Endothelial cell of umbilical vein (primary cell): Measurements from ENCODE around the gene SWT1. TPM values are rescaled to one million over a fixed set of nuclear protein-coding genes. Genes with fewer than 3 reads are reported as not detected.

ENCODE experiments used
- BruUV-seq: library from RNA; stranded (reverse); fragments of 400-500 nt; replicated peaks from 2 replicates; lab custom pipeline; 2021; lab: Mats Ljungman, UMichigan
- CTCF ChIA-PET: fragments of 300-600, 350-600 bp; sonication (Branson Sonifier 250); formaldehyde crosslinking; loops from one replicate; lab custom pipeline; 2021; ENCODE audit warnings: antibody characterized with exemption, inconsistent platforms; lab: Charles Lee
- POLR2A ChIA-PET: fragments of 300-600, 350-600 bp; sonication (Branson Sonifier 250); formaldehyde crosslinking; loops from one replicate; lab custom pipeline; 2021; ENCODE audit warnings: antibody characterized with exemption, inconsistent platforms; lab: Charles Lee
- DNase-seq: peaks from one replicate; pipeline ENCODE4 v3.0.0-alpha.2; 2011; ENCODE audit warnings: low read depth, low spot score
- FAIRE-seq: peaks from 2 replicates; lab custom pipeline; 2011; peaks lifted over from hg19 to GRCh38; lab: Jason Lieb, UNC
- H2AFZ ChIP-seq: 2 replicates; pipeline ENCODE4 v1.6.0; 2012; ENCODE audit warnings: low read depth, low read length, control low read depth, inconsistent platforms
- H3K27ac ChIP-seq: 2 replicates; pipeline ENCODE4 v1.5.1; 2011; ENCODE audit warnings: low read depth, mild to moderate bottlenecking, control low read depth, low read length, moderate library complexity; ENCODE audit not compliant: insufficient read depth
- H3K27me3 ChIP-seq, 2 experiments: 2 replicates each; pipeline versions ENCODE4 v1.6.0 to v1.6.1; 2011; ENCODE audit warnings: low read length in 2 of 2, mixed read lengths in 1 of 2; ENCODE audit not compliant: control insufficient read depth in 2 of 2, insufficient read depth in 2 of 2
- H3K36me3 ChIP-seq, 2 experiments: 2 replicates in 1 of 2; 3 replicates in 1 of 2; pipeline ENCODE4 v1.5.1; 2011; ENCODE audit warnings: low read length in 2 of 2, mild to moderate bottlenecking in 1 of 2, moderate library complexity in 1 of 2; ENCODE audit not compliant: control insufficient read depth in 2 of 2, insufficient read depth in 2 of 2; ENCODE audit errors: extremely low read depth in 1 of 2
- H3K4me1 ChIP-seq: 3 replicates; pipeline ENCODE4 v1.5.1; 2011; ENCODE audit warnings: mild to moderate bottlenecking, low read length; ENCODE audit not compliant: control insufficient read depth, insufficient read depth; ENCODE audit errors: extremely low read depth
- H3K4me2 ChIP-seq: 2 replicates; pipeline ENCODE4 v1.6.1; 2011; ENCODE audit warnings: low read length, control low read depth, mixed read lengths; ENCODE audit not compliant: insufficient read depth
- H3K4me3 ChIP-seq, 3 experiments: fragments of 200-600 bp in 1 of 3; sonication (generic), shearing (Covaris generic) in 1 of 3; replicated peaks in 1 of 3; 2 replicates each; pipeline ENCODE4 v1.5.1; 2011 to 2016; ENCODE audit warnings: control low read depth in 3 of 3, low read length in 3 of 3, mild to moderate bottlenecking in 2 of 3, inconsistent platforms in 1 of 3, low read depth in 1 of 3, moderate library complexity in 1 of 3; ENCODE audit not compliant: insufficient read depth in 1 of 3
- H3K79me2 ChIP-seq: 2 replicates; pipeline ENCODE4 v1.6.0; 2012; ENCODE audit warnings: low read length, inconsistent platforms; ENCODE audit not compliant: control insufficient read depth, insufficient read depth
- H3K9ac ChIP-seq: replicated peaks from 2 replicates; pipeline ENCODE3; 2011; ENCODE audit warnings: low read length, control low read depth; ENCODE audit not compliant: insufficient read depth; ENCODE audit errors: extremely low read depth
- H3K9me1 ChIP-seq: replicated peaks from 3 replicates; pipeline ENCODE4 v1.6.0; 2011; ENCODE audit warnings: mild to moderate bottlenecking, low read length; ENCODE audit not compliant: control insufficient read depth, insufficient read depth; ENCODE audit errors: extremely low read depth
- H3K9me3 ChIP-seq: replicated peaks from 2 replicates; pipeline ENCODE4 v1.5.1; 2012; ENCODE audit warnings: low read length, inconsistent platforms; ENCODE audit not compliant: control insufficient read depth, insufficient read depth
- H4K20me1 ChIP-seq: replicated peaks from 2 replicates; pipeline ENCODE3; 2011; ENCODE audit warnings: mild to moderate bottlenecking, low read length; ENCODE audit not compliant: control insufficient read depth, insufficient read depth; ENCODE audit errors: extremely low read depth
- EZH2 ChIP-seq: IDR thresholded peaks from 2 replicates; pipeline ENCODE4 v1.6.1; 2012; ENCODE audit warnings: borderline replicate concordance, low read depth, mild to moderate bottlenecking, moderate library complexity, low read length, inconsistent platforms; ENCODE audit not compliant: severe bottlenecking
- FOS ChIP-seq: IDR thresholded peaks from 2 replicates; pipeline ENCODE4 v1.6.1; 2011; ENCODE audit warnings: mild to moderate bottlenecking, low read length, moderate library complexity, borderline replicate concordance; ENCODE audit not compliant: insufficient read depth
- GATA2 ChIP-seq: IDR thresholded peaks from 2 replicates; pipeline ENCODE4 v1.7.0; 2011; ENCODE audit warnings: low read depth, mild to moderate bottlenecking, moderate library complexity, mixed read lengths, low read length; ENCODE audit not compliant: insufficient read length, insufficient read depth
- JUN ChIP-seq: IDR thresholded peaks from 2 replicates; pipeline ENCODE4 v1.6.1; 2011; ENCODE audit warnings: borderline replicate concordance, low read depth; ENCODE audit not compliant: insufficient read length, insufficient read depth
- MYC ChIP-seq: IDR thresholded peaks from one replicate; pipeline ENCODE4 v1.6.1; 2011; ENCODE audit warnings: mild to moderate bottlenecking, low read depth, low read length
- POLR2A ChIP-seq: IDR thresholded peaks from 2 replicates; pipeline ENCODE4 v1.6.1; 2012; ENCODE audit warnings: low read depth, mild to moderate bottlenecking, control low read depth, low read length
- POLR2AphosphoS5 ChIP-seq: IDR thresholded peaks from 2 replicates; pipeline ENCODE4 v1.6.1; 2012; ENCODE audit warnings: low read depth, mild to moderate bottlenecking, control low read depth, low read length, moderate library complexity; ENCODE audit not compliant: insufficient read depth
- dilution Hi-C: fragments of 300-500 bp; cut with MboI; formaldehyde crosslinking; loops from one replicate; pipeline ENCODE4 v1.15.0; 2019; ENCODE audit warnings: low sequenced_read_pairs; ENCODE audit not compliant: extremely low pct_ligation_motif_present
- intact Hi-C: fragments of 100-400 bp; cut with micrococcal nuclease; formaldehyde crosslinking; loops from one replicate; pipeline ENCODE4 v1.10.0; 2022
- polyA plus RNA-seq, 4 experiments: library from polyadenylated mRNA; depleted of rRNA in 3 of 4; stranded (reverse) in 3 of 4; unstranded in 1 of 4; fragments of >200 nt; gene quantifications; 2 replicates each; pipeline versions ENCODE4 v1.2.1 to v1.2.3, GENCODE V29; 2011 to 2012; ENCODE audit warnings: missing spikeins in 1 of 4
- total RNA-seq: library from RNA; stranded (reverse); gene quantifications from 2 replicates; pipeline ENCODE4 v1.2.3, GENCODE V29; 2021
- TF ChIP-seq, protein P1 (sequence below): IDR thresholded peaks from 2 replicates; pipeline ENCODE4 v1.6.1; 2011; ENCODE audit not compliant: insufficient read depth, insufficient read length
- TF ChIP-seq, protein P2 (sequence below), 2 donors: IDR thresholded peaks; 1 replicate in 1 of 2; 2 replicates in 1 of 2; pipeline ENCODE4 v1.5.1; 2011; ENCODE audit warnings: low read length in 2 of 2, mild to moderate bottlenecking in 2 of 2, moderate library complexity in 2 of 2, control low read depth in 1 of 2, inconsistent platforms in 1 of 2, low read depth in 1 of 2; ENCODE audit not compliant: insufficient read depth in 1 of 2; ENCODE audit errors: extremely low read depth in 1 of 2

The SWT1 gene
- total and polyA plus RNA-seq, 2 donors (not counting 3 experiments of a cell fraction or from before 2014, with no cell fraction given), result 1.0 to 4.3 TPM

DNA sequence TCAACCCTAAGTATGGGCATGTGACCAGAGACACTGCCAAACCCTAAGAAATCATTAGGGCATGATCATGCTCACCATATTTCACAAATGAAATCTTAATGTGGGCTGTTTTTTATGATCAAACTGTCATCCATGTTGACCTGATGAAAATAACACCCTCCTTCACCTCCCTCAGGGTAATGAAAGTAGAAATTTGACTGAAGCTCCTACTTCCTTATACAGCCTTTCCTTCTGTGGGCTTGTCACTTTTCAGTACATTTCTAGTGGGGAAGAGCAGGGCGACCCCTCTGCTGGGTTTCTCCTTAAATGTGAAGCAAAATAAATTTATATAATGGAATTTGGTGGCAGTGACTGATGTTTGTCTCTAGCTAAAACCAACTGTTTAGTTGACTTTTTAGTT is 134.2 kb downstream of the SWT1 start:
- Histone ChIP-seq H3K27ac (no peak overlapping the region), H3K27me3 (no peaks in the 10 kb centered on the region), H3K4me3 (no peak overlapping the region), H3K4me1 (no peaks in the 10 kb centered on the region), H2AFZ (no peak overlapping the region), H3K79me2 (no peaks in the 10 kb centered on the region), H4K20me1 (no peaks in the 10 kb centered on the region), H3K9me3 (no peaks in the 10 kb centered on the region), H3K9me1 (no peaks in the 10 kb centered on the region), H3K9ac (no peak overlapping the region), H3K4me2 (no peak overlapping the region), H3K36me3 (peaks cover under 1 to 10% of the 10 kb centered on the region in 2 experiments)
- dilution Hi-C loops (no loop called here), intact Hi-C loops (loop anchor here (10.0 kb wide), 1 partner anchor 1064 kb away; no protein-coding TSS in a partner anchor)
- CTCF ChIA-PET, result interaction anchor here (1.1 to 2.2 kb wide), 6 partner anchors 9 to 390 kb away, joined by 3 to 6 read pairs (median 4); no protein-coding TSS in a partner anchor
- no TSS peak for BruUV-seq
- FAIRE-seq (no peak), DNase-seq (no peak)
- POLR2A ChIA-PET, result no interaction called here
- TF ChIP-seq, protein P1, sequence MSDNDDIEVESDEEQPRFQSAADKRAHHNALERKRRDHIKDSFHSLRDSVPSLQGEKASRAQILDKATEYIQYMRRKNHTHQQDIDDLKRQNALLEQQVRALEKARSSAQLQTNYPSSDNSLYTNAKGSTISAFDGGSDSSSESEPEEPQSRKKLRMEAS, result no peak
- TF ChIP-seq MYC (no peak), JUN (no peak), POLR2A (no peak), EZH2 (no peak), POLR2AphosphoS5 (no peak), GATA2 (no peak), FOS (no peak)
- TF ChIP-seq, protein P2, sequence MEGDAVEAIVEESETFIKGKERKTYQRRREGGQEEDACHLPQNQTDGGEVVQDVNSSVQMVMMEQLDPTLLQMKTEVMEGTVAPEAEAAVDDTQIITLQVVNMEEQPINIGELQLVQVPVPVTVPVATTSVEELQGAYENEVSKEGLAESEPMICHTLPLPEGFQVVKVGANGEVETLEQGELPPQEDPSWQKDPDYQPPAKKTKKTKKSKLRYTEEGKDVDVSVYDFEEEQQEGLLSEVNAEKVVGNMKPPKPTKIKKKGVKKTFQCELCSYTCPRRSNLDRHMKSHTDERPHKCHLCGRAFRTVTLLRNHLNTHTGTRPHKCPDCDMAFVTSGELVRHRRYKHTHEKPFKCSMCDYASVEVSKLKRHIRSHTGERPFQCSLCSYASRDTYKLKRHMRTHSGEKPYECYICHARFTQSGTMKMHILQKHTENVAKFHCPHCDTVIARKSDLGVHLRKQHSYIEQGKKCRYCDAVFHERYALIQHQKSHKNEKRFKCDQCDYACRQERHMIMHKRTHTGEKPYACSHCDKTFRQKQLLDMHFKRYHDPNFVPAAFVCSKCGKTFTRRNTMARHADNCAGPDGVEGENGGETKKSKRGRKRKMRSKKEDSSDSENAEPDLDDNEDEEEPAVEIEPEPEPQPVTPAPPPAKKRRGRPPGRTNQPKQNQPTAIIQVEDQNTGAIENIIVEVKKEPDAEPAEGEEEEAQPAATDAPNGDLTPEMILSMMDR (IDR thresholded peaks at IDR 0.05; ENCODE audit: extremely low read depth in 1 of 2, insufficient read depth in 1 of 2, low read depth in 1 of 2, low read length in 2 of 2), result no peak
